Measurements from ENCODE around the gene ZBTB17.

- TF ChIP-seq CTCF (conservative IDR thresholded peaks at IDR 0.05; ENCODE audit: low read depth, low read length) (no peak), EZH2 (IDR thresholded peaks at IDR 0.05; ENCODE audit: low read length, unreplicated experiment) (no peak), EZH2phosphoT487 (IDR thresholded peaks at IDR 0.05; ENCODE audit: borderline replicate concordance, low read length) (no peak)
These were observed 40.3 kb upstream of the ZBTB17 start for GRCh38 chr1:16015960-16016901.

All from PC-3 (cell line).